Activated CD8-positive, alpha-beta memory T cell treated with anti-CD3 and anti-CD28 coated beads, Interleukin-2, amount 50 U/mL, for 24 hours (primary cell): ENCODE measurements around the gene RCAN1.
"Not testable (repeated sequence)": the region's sequence is repeated elsewhere in the genome, so short reads cannot be mapped to it uniquely, and the experiment has no call there.

Experiments used
- DNase-seq: peaks from one replicate; pipeline ENCODE4 v3.0.0-alpha.2; 2020; ENCODE audit errors: extremely low read depth

The RCAN1 gene

DNA sequence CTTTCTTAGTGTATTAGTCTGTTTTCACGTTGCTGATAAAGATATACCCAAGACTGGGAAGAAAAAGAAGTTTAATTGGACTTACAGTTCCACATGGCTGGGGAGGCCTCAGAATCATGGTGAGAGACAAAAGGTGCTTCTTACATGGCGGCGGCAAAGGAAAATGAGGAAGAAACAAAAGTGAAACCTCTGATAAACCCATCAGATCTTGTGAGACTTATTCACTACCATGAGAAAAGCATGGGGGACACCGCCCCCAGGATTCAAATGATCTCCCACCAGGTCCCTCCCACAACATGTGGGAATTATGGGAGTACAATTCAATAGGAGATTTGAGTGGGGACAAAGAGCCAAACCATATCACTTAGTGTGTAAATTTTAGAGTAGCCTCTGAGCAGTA is 46.1 kb downstream of the RCAN1 start:
- DNase-seq = not testable (repeated sequence)

GRCh38 chr21:34567604-34568155 is 47.2 kb downstream of the RCAN1 start:
- DNase-seq = no peak

GRCh38 chr21:34565238-34565637 is 49.7 kb downstream of the RCAN1 start:
- DNase-seq = no peak

DNA sequence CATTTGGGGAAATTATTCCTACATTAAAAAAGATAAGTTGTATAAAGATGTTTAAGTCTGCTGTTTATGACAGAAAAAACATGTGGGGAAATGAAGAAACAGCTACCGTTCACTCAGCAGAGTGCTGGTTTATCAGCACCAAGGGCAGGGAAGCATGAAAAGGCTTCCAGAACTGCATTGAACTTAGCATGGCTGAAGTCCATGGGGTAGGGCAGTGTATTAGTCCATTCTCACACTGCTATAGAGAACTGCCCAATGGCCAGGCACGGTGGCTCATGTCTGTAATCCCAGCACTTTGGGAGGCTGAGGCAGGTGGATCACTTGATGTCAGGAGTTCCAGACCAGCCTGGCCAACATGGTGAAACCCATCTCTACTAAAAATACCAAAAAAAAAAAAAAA is 51.5 kb downstream of the RCAN1 start:
- DNase-seq = not testable (repeated sequence)

DNA sequence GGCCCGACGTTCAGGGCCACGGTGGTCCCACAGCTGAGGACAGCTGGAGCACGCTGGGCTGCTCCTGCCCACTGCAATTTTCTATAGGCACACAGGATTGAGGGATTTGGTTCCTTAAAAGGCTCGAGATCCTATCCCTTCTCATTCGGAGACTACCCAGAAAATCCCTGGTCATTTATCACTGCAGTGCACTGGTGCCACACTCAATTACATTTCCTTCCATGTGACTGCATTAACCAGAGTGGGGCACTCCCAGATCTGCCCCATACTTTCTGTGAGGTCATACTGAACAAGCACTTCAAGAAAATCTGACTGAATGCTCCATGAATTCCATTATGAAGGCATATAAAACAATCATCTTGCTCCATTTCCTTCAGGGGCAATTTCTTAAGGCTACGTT is 53.1 kb downstream of the RCAN1 start:
- DNase-seq = no peak

DNA sequence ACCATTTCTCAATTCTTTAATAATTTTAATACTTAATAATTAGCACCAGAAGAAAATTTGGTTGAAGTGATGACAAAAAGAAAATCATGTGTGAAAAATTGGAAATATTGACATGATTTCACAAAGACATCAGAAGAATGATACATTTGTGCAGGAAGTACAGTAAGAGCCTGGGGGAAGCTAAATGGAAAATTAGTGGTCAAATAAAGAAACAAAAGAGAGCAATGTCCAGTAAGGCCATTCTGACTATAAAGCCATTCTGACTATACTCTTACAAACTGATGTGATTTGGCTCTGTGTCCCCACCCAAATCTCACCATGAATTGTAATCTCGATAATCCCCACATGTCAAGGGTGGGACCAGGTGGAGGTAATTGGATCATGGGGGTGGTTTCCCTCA is 54.3 kb downstream of the RCAN1 start:
- no peak for DNase-seq

DNA sequence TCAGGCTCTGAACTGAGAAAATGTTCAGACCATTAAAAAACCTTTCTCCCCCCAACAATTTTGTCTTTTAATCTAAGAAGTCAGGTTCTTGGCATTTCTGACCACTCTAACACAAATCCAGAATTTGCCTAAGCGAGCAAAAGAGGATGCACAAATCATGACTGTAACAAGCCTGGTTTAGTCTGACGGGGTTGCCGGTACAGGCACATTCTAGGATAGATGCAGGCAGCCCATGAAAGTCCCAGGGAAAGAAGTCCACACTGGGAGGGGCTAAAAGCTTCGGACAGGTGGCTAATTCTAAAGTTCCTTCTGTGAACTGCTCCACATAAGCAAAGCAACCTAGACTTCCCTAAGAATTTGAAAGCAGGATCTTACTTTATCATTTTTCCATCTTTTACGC is 54.9 kb downstream of the RCAN1 start:
- no peak for DNase-seq

DNA sequence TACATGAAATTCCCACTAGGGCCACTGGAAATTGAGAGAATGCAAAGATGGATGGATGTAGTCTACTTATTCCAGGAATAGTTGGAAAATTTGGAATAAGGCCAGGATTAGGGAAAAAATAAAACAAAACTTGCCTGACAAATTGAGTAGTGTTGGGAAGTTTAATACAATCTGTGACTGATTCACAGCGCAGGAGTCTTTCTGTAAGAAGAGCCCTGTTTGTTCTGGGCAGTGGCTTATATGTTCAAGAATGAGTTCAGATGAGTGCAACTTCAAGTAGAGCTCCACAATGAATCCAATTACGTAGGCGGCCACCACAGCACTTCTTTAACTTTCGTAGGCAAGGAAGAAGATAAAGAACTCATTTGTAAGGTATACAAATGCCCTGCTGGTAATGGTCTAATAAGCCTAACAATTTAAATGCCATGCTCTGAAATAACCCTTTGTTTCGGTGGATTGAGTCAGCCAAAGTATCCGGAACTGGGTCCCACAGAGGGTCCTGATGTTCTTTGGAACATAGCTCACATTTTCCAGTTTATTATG is 55.8 kb downstream of the RCAN1 start:
- DNase-seq = no peak

DNA sequence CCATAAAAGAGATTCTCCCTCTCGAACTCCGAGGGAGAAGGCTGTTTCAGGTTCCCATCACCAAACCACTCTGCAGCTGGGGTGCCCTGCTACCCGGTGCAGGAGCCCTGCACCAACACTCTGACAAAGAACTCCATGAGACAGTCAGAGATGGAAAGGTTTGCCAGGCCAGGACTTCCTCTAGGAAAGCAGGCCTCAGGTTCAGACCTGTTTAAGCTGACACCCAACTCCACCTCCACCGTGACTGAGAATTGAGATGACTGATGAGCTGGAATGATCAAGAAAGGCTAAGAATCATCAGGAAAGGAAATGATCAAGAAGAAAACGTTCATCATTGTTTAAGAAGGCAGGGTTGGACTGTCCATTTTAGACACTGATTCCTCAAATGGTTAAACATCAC is 56.7 kb downstream of the RCAN1 start:
- DNase-seq = no peak

DNA sequence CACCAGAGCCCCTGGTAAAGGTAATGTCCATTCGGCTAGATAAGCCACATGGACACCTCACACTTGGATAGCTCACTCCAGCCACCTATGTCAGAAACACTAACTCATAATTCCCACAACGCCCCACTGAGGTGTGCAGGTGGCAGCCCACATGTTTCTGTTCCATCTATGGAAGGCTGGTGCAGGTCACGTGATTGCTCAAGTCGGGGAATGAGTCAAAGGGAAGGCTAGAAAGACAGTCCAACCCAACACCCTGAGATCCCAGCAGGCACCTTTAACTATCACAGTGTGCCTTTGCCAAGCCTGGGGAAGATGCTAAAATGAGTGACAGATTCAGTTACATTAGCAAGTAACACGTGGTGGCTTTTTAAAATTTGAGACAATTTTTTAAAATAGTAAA is 57.7 kb downstream of the RCAN1 start:
- no peak for DNase-seq

GRCh38 chr21:34554670-34555069 is 60.2 kb downstream of the RCAN1 start:
- DNase-seq = not testable (repeated sequence)

DNA sequence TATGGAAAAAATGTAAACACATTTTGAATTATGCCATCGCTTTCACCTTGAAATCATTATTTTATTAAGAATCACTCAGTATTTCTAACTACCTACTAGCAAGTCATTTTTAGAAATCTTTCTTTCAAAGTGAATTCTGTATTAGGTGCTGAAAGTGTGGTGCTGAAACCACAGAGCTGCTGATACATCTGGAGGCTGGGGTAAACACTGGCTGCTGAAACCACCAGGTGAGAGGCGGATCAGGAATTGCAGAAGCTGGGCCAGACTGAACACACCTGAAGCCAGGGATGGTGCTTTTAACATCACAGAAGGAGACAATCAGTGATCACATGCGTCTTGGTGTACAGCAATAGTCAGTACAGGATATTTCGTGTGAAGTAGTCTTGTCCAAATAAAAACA is 60.7 kb downstream of the RCAN1 start:
- no peak for DNase-seq

DNA sequence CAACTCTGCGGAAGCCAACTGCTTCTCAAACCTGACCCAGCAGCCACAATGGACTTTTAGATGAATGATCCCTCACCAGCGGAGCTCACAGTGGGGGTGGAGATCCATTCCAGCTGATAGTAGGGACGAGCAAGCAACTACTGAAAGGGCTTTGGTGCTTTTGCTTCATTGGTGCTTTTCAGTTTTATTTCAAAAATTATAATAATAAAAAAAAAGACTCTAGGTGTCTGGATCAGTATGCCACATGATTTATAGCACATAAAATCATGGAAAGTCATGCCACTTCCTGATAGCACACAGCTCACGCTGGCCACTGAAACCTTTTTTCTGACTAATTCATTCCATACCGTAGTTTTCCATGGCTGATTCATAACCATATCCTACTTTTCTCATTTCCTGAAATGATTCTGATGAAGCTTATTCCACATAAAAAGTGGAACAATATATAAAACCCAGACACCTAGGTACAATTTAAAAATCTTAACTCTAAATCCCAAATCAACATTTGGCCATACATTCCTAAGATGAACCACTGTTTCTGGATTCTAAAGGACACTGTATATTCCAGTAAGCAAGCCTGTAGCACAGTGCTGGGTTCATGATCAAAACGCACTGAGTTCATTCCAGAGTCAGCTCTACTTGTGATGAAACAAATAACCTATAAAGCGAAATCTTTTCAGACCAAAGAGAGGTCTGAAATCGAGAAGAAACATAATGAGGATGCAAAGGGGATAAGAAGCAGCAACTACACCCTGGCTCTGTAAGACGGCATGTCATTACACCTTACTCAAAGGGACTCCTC is 61.6 kb downstream of the RCAN1 start:
- no peak for DNase-seq

DNA sequence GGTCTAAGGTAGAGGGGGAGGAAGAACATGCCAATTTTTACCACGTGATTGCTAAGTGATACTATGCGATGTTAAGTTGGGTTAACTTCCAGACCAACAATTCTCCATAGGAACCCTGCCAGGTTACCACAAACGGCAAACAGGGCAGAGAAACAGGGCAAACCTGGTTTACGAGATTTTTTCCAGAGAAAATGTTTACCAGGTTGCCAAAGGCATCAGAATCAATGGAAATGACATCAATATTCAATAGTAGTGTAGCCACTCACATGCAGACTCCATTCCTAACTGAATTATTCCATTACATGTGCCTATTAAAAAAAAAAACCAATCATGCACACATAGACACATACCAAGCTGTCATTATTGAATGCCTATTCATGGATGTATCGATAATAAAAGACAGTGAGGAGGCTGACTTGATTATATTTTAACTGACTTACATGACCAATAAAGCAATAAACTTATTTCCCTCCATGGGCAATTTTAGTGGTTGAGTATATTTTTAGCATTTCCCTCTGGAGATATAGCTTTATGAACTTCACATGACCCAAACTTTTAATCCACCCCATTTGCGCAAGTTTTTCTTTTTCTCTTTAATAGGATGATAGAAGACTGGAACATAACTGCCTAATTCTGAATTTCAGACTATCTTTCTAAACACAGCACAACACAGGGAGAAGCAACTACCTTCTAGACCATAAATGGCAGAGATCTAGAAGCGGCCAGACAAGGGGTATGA is 62.4 kb downstream of the RCAN1 start:
- DNase-seq = no peak

- no peak for DNase-seq
Observed at GRCh38 chr21:34550182-34550799, 64.6 kb downstream of the RCAN1 start.

DNA sequence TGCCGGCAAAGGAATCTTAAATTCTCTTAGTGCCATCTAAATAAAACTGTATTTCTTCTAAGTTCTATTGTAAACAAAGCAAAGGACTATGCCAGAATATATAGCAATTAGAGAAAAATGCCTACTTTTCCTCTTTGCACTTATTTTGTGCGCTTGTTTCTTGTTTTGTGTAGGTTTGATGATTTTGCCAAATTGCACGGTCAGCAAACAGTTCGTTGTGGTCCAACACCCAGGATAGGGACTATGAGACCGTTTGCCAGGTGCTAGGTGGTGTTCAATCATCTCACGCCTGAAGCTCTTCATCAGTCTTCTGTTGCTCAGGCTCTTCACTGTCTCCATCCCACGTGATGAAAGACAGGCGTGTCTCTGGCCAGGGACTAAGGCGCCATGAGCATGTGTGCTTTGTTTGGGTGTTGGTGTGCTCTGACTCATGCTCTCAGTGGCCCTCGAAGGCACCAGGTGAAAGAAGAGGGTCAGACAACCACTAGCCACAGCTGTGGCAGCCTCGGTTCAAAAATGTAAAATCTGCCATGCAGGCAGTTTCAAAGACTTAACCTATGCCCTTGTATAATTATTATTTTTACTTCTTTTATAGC is 66.0 kb downstream of the RCAN1 start:
- DNase-seq = no peak

DNA sequence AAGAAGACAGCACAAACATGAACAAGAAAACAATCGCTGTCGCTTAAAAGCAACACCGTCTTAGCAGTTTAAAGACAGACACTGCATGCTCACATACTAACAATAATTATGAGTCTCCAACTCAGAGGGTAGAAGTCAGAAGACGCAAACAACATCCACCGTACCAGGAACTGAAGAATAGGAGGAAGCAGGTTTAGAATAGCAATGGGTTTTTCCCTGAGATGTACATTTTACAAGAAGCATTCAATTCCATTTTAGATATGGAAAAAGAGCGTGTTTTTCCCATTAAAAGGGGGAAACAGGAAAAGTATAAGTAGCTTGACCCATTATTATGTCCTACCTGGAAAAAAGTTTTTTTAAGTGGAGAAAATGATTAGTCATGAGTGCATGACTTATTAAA is 68.4 kb downstream of the RCAN1 start:
- DNase-seq = no peak

- DNase-seq = no peak
Observed at GRCh38 chr21:34545079-34545884, 69.6 kb downstream of the RCAN1 start.

DNA sequence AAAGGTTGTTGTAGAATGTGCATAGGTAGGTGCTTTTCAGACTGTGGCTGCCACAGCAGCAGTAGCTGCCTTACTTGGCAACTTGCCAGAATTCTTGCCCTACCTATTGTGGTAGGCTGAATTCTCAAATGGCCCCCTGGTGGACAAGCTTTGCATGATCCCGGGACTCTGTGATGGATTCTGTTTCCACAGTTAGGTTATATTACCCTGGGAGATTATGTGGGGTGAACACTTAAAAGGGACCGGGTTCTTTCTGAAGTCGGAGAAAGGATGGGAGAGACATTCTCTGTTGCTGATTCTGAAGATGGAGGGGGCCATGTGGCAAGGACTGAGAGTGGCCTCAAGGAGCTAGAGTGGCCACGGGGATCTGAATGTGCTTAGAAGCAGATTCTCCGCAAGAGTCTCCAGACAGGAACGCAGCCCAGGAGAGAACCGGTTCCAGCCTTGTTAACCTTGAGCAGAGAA is 70.8 kb downstream of the RCAN1 start:
- DNase-seq = no peak

DNA sequence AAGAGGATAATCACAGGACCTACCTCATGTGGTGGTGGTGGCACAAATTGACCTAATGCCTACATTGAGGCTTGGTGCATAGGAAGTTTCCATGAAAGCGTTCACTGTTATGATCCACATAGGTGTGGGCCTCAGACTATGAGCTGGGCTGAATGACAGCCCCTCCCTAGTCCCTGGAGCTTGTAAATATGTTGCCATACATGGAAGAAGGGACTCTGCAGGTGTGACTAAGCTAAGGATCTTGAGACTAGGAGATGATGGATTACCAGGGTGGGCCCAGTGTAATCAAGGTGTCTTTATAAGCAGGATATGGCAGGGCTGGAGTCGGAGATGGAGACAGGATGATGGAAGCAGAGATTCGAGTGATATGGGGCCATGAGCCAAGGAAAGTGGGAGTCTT is 71.9 kb downstream of the RCAN1 start:
- DNase-seq = no peak

DNA sequence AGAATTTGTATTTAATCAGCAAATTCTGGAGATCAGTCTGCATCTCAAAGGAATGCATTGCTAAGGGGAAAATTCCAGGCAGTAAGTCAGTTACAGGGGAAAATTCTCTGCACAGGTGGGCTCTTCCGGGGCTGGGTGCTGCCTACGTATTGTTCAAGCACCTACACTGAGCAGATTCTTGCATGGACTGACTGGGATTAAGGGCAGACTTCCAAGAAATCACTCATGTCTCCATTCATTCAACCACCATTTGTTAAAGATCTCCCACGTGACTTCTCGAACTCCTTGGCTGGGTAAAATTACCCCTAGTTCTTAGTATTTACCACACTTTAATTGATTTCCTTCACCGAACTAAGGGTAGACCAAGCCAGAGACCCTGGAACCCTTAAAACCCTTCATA is 74.7 kb downstream of the RCAN1 start:
- no peak for DNase-seq
